Stimulated activated naive CD8-positive, alpha-beta T cell treated with anti-CD3 and anti-CD28 coated beads, Interleukin-15, Interleukin-2, amounts not matched to agents 100 U/mL and 50 U/mL, for 24 hours (primary cell): Measurements from ENCODE around the gene RO60.

Experiments used
- ATAC-seq: fragments of 150-1000 bp; cut with Tn5 transposase; one replicate; pipeline ENCODE4 v1.10.0; 2021
- DNase-seq: peaks from one replicate; pipeline ENCODE4 v3.0.0; 2021

Gene RO60

DNA sequence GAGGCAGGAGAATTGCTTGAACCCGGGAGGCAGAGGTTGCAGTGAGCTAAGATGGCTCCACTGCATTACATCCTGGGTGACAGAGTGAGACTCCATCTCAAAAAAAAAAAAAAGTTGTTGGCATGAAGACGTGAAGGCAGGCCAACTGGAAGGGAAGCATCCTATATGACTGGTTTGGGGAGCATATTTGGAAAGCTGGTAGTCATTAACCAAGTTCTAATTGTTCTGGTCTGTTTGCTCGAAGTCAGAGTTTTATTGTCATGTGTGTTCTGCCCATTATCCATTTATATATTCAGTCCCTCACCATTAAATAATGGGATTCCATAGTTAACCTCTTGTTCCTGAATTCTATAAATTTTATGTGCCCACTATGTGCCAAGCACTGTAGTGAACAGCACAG, 49.1 kb downstream of the RO60 start:
- DNase-seq: no peak
- no peak for ATAC-seq
